Activated CD4-positive, alpha-beta T cell treated with anti-CD3 and anti-CD28 coated beads for 1 hour (primary cell): ENCODE measurements around the gene CTNND1.

Experiments used
- DNase-seq: peaks from one replicate; pipeline ENCODE4 v3.0.0-alpha.2; 2020

CTNND1 gene

GRCh38 chr11:57764566-57764965 lies 3.0 kb downstream of the CTNND1 start:
- no peak for DNase-seq

- no peak for DNase-seq
Measured at GRCh38 chr11:57764972-57765371, 3.4 kb downstream of the CTNND1 start.

- no peak for DNase-seq
Measured at GRCh38 chr11:57770793-57771192, 9.2 kb downstream of the CTNND1 start.

GRCh38 chr11:57771365-57771764 lies 9.8 kb downstream of the CTNND1 start:
- DNase-seq, result no peak

- DNase-seq, result no peak
Measured at GRCh38 chr11:57772562-57772961, 11.0 kb downstream of the CTNND1 start.

- no peak for DNase-seq
Measured at GRCh38 chr11:57773026-57773598, 11.5 kb downstream of the CTNND1 start.

- DNase-seq, result no peak
Measured at GRCh38 chr11:57775491-57775890, 13.9 kb downstream of the CTNND1 start.

GRCh38 chr11:57776031-57776521 lies 14.5 kb downstream of the CTNND1 start:
- no peak for DNase-seq

GRCh38 chr11:57776577-57777210 lies 15.1 kb downstream of the CTNND1 start:
- no peak for DNase-seq

GRCh38 chr11:57777969-57778317 lies 16.3 kb downstream of the CTNND1 start:
- DNase-seq, result no peak

GRCh38 chr11:57778318-57779037 lies 16.9 kb downstream of the CTNND1 start:
- DNase-seq, result no peak

GRCh38 chr11:57779276-57779675 lies 17.7 kb downstream of the CTNND1 start:
- no peak for DNase-seq

- DNase-seq, result no peak
Measured at GRCh38 chr11:57781529-57781943, 19.9 kb downstream of the CTNND1 start.

GRCh38 chr11:57785072-57785471 lies 23.5 kb downstream of the CTNND1 start:
- DNase-seq, result no peak

- DNase-seq, result no peak
Measured at GRCh38 chr11:57786436-57786835, 24.8 kb downstream of the CTNND1 start.

GRCh38 chr11:57787006-57787604 lies 25.5 kb downstream of the CTNND1 start:
- DNase-seq, result no peak

GRCh38 chr11:57787920-57788702 lies 26.5 kb downstream of the CTNND1 start:
- DNase-seq, result no peak

GRCh38 chr11:57788703-57789088 lies 27.1 kb downstream of the CTNND1 start:
- DNase-seq, result no peak

- DNase-seq, result no peak
Measured at GRCh38 chr11:57791321-57792059, 29.9 kb downstream of the CTNND1 start.

GRCh38 chr11:57792060-57792541 lies 30.5 kb downstream of the CTNND1 start:
- peak; percentile 75 for DNase-seq

GRCh38 chr11:57792870-57793269 lies 31.3 kb downstream of the CTNND1 start:
- no peak for DNase-seq
